ENCODE results near the gene DNPH1.

DNPH1 gene

GRCh38 chr6:43262000-43262779 lies 32.9 kb upstream of the DNPH1 start:
- H3K9me3 ChIP-seq: no peaks in the 10 kb centered on the region
- TF ChIP-seq, protein P1, sequence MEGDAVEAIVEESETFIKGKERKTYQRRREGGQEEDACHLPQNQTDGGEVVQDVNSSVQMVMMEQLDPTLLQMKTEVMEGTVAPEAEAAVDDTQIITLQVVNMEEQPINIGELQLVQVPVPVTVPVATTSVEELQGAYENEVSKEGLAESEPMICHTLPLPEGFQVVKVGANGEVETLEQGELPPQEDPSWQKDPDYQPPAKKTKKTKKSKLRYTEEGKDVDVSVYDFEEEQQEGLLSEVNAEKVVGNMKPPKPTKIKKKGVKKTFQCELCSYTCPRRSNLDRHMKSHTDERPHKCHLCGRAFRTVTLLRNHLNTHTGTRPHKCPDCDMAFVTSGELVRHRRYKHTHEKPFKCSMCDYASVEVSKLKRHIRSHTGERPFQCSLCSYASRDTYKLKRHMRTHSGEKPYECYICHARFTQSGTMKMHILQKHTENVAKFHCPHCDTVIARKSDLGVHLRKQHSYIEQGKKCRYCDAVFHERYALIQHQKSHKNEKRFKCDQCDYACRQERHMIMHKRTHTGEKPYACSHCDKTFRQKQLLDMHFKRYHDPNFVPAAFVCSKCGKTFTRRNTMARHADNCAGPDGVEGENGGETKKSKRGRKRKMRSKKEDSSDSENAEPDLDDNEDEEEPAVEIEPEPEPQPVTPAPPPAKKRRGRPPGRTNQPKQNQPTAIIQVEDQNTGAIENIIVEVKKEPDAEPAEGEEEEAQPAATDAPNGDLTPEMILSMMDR (IDR thresholded peaks at IDR 0.05): no peak
- no peaks in the 10 kb centered on the region for H3K4me1 ChIP-seq (ENCODE audit: control insufficient read depth in 1 of 2, insufficient read depth in 1 of 2, low read depth in 1 of 2, low read length in 1 of 2)
- H3K4me3 ChIP-seq (ENCODE audit: low read depth in 1 of 2, low read length in 1 of 2): no peak overlapping the region
- peaks cover 27% of the 10 kb centered on the region for H3K27me3 ChIP-seq
- no peaks in the 10 kb centered on the region for H3K36me3 ChIP-seq
- no peak overlapping the region for H3K27ac ChIP-seq

GRCh38 chr6:43261198-43261597 lies 31.9 kb upstream of the DNPH1 start:
- no peak overlapping the region for H3K27ac ChIP-seq
- H3K36me3 ChIP-seq: no peaks in the 10 kb centered on the region
- no peaks in the 10 kb centered on the region for H3K9me3 ChIP-seq
- H3K4me1 ChIP-seq (ENCODE audit: control insufficient read depth in 1 of 2, insufficient read depth in 1 of 2, low read depth in 1 of 2, low read length in 1 of 2): no peaks in the 10 kb centered on the region
- H3K4me3 ChIP-seq (ENCODE audit: low read depth in 1 of 2, low read length in 1 of 2): no peak overlapping the region
- peaks cover 27% of the 10 kb centered on the region for H3K27me3 ChIP-seq
- TF ChIP-seq, protein P1 (IDR thresholded peaks at IDR 0.05): no peak

- TF ChIP-seq, protein P1 (IDR thresholded peaks at IDR 0.05): no peak
- H3K27ac ChIP-seq: no peak overlapping the region
- H3K9me3 ChIP-seq: no peaks in the 10 kb centered on the region
- H3K4me1 ChIP-seq (ENCODE audit: control insufficient read depth in 1 of 2, insufficient read depth in 1 of 2, low read depth in 1 of 2, low read length in 1 of 2): no peaks in the 10 kb centered on the region
- no peak overlapping the region for H3K4me3 ChIP-seq (ENCODE audit: low read depth in 1 of 2, low read length in 1 of 2)
- peaks cover 23% of the 10 kb centered on the region for H3K27me3 ChIP-seq
- H3K36me3 ChIP-seq: no peaks in the 10 kb centered on the region
Observed at GRCh38 chr6:43260791-43261190, 31.5 kb upstream of the DNPH1 start.

- Histone ChIP-seq H3K27ac (no peak overlapping the region), H3K9me3 (no peaks in the 10 kb centered on the region), H3K4me3 (ENCODE audit: low read depth in 1 of 2, low read length in 1 of 2) (no peak overlapping the region), H3K4me1 (ENCODE audit: control insufficient read depth in 1 of 2, insufficient read depth in 1 of 2, low read depth in 1 of 2, low read length in 1 of 2) (no peaks in the 10 kb centered on the region), H3K27me3 (peaks cover 37% of the 10 kb centered on the region), H3K36me3 (no peaks in the 10 kb centered on the region)
- TF ChIP-seq, protein P1 (IDR thresholded peaks at IDR 0.05): no peak
Observed at GRCh38 chr6:43258807-43259686, 29.8 kb upstream of the DNPH1 start.

- TF ChIP-seq, protein P1 (IDR thresholded peaks at IDR 0.05): no peak
- H3K36me3 ChIP-seq: no peaks in the 10 kb centered on the region
- H3K9me3 ChIP-seq: no peaks in the 10 kb centered on the region
- peaks cover 45% of the 10 kb centered on the region for H3K27me3 ChIP-seq
- H3K4me3 ChIP-seq (ENCODE audit: low read depth in 1 of 2, low read length in 1 of 2): no peak overlapping the region
- H3K4me1 ChIP-seq (ENCODE audit: control insufficient read depth in 1 of 2, insufficient read depth in 1 of 2, low read depth in 1 of 2, low read length in 1 of 2): no peaks in the 10 kb centered on the region
- H3K27ac ChIP-seq: no peak overlapping the region
Observed at GRCh38 chr6:43258180-43258579, 28.9 kb upstream of the DNPH1 start.
